GM20431 (cell line): Measurements from ENCODE around the gene SGCA.

Source experiments
- in situ Hi-C: fragments of 300-500 bp; cut with MseI, MboI; formaldehyde crosslinking; loops from one replicate; pipeline ENCODE4 v1.15.0; 2020; ENCODE audit warnings: low sequenced_read_pairs; ENCODE audit not compliant: unreplicated experiment

Gene SGCA

GRCh38 chr17:50133769-50134099 is 32.1 kb upstream of the SGCA start:
- in situ Hi-C loops, result no loop called here

GRCh38 chr17:50134206-50135110 is 31.3 kb upstream of the SGCA start:
- in situ Hi-C loops, result no loop called here

GRCh38 chr17:50135316-50136095 is 30.3 kb upstream of the SGCA start:
- in situ Hi-C loops, result no loop called here

DNA sequence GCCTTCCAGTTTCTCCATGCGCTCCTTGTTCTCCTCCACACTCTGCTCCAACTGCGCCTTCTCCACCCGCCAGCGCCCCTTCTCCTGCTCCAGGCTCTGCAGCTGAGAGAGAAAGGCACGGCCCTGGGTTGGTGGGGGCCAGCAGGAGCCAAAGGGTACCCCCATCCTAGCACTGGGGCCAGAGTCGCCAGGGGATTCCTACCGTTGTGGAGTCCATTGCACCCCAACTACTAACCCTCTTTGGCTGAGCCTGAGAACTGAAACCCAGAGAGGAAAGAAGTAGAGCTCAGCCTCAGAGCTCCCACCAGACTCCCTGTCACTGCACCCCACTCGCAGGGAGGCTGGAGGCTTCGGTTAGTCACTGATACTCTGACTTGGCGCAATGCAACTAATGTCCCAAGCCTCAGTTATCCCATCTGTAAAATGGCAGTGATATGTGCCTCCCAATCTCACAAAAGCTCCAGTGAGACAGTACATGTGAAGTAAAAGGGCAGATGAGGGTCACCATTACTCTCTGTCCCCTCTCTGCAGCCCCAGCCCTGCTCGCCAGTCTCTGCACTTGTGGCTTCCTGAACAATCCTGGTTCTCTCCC is 29.6 kb upstream of the SGCA start:
- in situ Hi-C loops, result no loop called here

DNA sequence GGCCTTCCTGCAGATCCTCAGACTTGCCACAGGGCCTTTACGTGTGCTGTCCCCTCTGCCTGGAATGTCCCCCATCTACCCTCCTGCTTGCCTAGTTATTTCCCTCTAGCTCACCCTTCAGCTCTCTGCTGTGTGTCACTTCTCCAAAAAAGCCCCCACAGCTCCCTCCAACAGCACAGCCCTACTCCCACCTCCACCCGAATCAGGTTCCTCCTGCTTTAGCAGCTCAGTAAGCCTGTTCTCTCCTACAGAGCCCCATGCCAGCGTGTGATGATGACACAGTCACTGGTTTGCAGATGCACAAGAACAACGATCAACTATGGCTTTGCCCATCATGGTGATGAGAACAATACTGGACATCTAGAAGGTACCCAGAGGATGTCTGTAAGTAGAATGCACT is 28.8 kb upstream of the SGCA start:
- in situ Hi-C loops, result no loop called here

DNA sequence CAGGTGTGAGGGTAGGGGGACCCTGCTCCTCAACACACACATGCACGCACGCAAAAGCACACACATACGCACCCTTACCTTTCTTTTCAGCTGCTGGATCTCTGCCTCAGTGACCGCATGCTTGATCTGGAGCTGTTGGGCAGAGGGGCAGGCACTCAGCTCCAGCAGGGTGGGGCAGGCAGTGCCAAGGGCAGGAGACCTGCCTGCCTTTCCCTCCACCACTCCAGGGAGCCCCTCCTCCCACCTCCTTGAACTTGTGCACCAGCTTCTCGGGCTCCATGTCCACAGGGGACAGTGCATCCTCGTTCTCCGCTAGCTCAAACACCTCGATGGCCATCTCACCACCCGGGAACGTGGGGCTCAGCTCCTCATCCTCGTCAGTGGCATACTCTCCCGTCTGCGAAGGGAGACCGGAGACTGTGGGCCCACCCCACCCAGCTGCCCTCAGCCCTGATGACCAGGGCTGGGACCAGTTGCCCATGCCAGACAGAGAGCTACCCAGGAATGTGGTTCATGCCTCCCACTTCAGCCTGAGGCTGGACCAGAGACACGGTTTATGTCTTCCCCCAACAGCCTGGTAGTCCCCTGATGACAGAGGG is 26.5 kb upstream of the SGCA start:
- in situ Hi-C loops, result no loop called here

DNA sequence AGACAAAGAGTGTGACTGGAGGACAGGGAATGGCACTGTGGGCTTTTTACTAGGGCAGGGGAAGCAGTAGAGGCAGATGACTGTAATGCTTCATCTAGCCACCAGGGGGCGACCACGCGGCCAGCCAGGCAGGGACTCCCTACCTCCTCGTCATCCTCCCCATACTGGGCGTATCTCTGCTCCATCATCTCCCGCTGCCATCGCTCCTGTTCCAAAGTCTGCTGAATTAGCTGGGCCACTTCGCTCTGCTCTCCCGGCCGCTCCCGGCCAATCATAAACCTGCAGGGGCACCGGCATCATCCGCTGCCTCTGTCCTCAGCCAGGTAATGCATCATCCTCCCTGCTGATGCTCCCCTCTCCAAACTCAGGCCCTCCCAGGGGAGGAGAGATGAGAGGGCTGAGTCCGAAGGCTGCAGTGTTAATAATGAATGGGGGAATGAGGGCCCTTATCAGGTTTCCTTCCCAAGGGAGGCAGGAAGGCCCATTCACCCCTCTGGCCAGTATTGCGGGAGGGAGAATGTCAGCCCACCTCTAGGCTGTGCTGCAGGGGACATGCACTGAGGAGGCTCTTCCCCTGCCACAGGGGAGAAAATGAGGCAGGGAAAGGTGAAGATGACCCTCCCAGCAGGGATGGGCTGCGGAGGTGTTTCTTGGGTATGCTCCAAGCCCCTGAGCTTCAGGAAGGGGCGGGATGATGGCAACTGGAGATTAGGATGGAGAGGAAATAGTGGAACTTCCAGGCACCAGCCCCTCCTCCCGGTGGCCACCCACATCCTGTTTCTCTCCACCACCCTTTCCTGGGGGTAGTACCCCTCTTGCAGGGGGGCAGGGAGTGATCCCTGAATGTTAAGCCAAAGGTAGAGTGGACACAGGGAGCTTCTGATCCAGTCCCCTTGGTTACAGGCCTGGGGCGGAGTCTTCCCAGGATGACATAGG is 25.6 kb upstream of the SGCA start:
- in situ Hi-C loops, result no loop called here

DNA sequence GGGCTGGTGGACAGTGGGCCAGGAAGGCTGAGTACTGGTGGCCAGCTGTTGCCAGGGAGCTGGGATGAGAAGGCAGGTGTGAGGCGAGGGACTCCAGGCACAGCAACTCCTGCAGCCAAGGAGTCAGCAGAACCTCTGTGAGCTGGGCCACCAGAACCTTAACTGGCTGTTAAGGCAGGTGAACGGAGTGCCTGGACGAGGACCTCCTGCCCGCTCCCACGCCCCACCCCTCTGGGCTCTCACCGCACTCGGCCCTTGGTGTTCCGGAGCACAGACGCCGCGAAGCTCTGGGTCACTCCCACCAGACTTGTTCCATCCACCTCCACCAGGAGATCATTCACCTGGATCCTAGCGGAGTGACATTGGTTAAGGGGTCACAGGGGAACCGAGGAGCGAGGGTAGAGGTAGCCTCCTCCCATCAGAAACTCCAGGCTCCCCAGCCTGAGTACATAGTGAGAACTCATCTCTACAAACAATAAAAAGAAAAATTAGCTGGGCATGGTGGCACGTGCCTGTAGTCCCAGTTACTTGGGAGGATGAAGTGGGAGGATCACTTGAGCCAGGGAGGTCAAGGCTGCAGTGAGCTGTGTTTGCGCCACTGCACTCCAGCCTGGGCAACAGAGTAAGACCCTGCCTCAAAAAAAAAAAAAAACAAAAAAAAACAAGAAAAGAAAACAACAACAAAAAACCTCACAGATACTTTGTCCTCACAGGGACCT is 24.6 kb upstream of the SGCA start:
- in situ Hi-C loops, result no loop called here

GRCh38 chr17:50141745-50142110 is 24.1 kb upstream of the SGCA start:
- in situ Hi-C loops, result no loop called here

DNA sequence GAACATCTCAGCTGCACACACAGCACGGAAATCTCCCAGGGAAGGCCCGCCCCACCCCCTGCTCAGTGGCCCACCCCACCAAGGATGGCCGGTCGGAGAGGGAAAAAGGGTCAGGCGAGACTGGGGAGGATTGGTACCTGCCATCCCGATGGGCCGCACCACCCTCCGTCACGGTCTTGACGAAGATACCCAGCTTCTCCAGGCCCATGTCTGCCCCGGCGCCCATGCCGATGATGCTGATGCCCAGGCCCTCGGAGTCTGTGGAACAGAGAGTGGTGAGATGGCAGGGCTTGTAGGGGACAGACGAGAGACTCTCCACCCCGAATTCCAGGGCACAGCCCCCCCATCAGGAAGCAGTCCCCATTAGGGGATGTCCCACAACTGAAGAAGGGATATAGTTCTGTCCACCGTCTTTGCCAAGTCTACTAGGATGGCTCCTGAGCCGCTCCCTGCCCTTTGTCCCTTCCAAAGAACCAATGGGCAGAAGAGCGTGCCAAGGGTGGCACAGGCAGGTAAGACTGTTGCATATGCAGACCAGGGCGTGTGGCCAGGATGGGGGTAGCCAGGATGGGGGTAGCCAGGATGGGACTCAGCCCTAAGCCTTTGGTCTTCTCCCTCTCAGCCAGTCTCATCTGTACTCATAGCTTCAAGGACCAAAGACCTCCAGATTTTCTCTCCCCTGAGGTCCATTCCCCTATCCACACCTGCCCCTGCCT is 22.2 kb upstream of the SGCA start:
- in situ Hi-C loops, result no loop called here

GRCh38 chr17:50144355-50144754 is 21.4 kb upstream of the SGCA start:
- in situ Hi-C loops, result no loop called here

GRCh38 chr17:50144845-50145531 is 20.8 kb upstream of the SGCA start:
- in situ Hi-C loops, result no loop called here

DNA sequence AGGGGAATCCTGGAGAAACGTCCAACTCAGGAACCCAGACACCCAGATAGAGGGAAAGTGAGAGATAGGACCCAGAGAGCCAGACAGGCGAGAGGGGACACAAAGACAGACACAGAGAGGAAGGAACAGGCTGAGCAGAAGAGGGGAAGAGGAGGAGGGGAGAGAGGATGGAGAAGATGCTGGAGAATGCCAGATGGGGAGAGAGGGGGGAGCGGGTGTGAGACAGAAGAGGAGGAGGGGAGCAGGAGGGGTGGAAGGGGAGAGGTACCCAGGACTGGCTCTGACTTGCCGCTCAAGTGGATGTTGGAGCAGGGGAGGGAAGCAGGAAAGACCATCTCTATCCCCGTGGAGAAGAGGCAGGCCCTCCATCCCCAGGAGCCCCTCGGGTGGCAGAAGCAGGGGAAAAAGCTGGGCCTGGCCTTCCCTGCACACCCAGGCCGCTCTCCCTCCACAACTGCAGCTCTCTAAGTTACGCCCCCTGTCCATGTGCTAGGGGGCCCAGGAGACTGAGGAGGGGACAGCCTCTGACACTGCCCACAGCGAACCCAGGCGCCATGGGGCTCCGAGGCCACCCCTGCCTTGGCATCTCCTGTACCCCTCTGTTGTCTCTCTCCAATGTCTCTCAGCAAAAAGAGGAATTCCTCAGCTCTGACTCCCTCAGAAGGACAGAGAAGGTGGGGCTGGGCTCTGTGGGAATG is 20.1 kb upstream of the SGCA start:
- in situ Hi-C loops, result no loop called here

DNA sequence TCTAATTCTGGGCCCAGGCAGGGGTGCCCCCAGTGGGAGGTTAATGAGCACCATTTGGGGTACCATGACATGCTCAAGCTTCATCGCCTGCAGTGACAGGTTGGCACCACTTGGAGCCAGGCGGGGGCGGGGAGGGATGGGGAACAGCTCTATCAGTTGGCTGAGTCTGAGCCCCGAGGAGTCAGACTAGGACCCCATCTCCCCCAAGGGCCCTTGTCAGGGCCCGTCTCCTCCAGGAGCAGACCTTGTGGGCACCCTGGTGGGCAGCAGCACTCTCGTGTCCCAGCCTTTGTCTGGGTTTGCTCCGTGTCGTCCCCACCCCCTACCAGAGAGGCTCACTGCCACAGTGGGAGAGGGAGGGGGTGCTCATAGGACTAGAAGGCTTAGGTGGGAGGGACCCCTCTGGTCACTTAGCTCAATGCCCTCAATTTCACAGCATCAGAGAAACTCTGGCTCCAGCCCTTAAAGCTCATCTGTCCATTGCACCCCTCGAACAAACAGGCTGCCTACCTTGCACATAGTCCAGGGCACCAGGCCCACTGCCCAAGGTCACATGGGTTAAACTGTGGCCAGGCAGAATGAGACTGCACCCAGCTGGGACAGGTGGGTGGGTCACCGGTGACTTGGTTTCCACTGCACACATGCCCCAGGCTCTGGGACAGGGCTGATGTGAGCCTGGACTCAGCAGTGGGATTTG is 19.4 kb upstream of the SGCA start:
- in situ Hi-C loops, result no loop called here

- in situ Hi-C loops, result no loop called here
Measured at GRCh38 chr17:50146927-50147665, 18.7 kb upstream of the SGCA start.

GRCh38 chr17:50147841-50148225 is 18.0 kb upstream of the SGCA start:
- in situ Hi-C loops, result no loop called here
